ENCODE measurements around the gene FOXB1.
A peak's percentile ranks its signal among the peaks of the same experiment; 100 is the strongest.

The FOXB1 gene

GRCh38 chr15:60006203-60006862 is 2.2 kb downstream of the FOXB1 start:
- TF ChIP-seq CTCF (IDR thresholded peaks at IDR 0.05; ENCODE audit: control insufficient read depth, insufficient read depth, low read depth, low read length, missing control alignments) = no peak
- H3K4me3 ChIP-seq (ENCODE audit: control insufficient read depth, low read depth, low read length) = peak overlapping the region; percentile 47
- no peak for DNase-seq (ENCODE audit: low read depth)

- DNase-seq (ENCODE audit: low read depth) = no peak
- H3K4me3 ChIP-seq (ENCODE audit: control insufficient read depth, low read depth, low read length) = no peak overlapping the region; the same call in 1 of the 2 replicates
- TF ChIP-seq CTCF (IDR thresholded peaks at IDR 0.05; ENCODE audit: control insufficient read depth, insufficient read depth, low read depth, low read length, missing control alignments) = no peak
Measured at GRCh38 chr15:60006873-60007272, 2.8 kb downstream of the FOXB1 start.

GRCh38 chr15:60009124-60009960 is 5.2 kb downstream of the FOXB1 start:
- no peak overlapping the region for H3K4me3 ChIP-seq (ENCODE audit: control insufficient read depth, low read depth, low read length)
- TF ChIP-seq CTCF (IDR thresholded peaks at IDR 0.05; ENCODE audit: control insufficient read depth, insufficient read depth, low read depth, low read length, missing control alignments) = no peak
- no peak for DNase-seq (ENCODE audit: low read depth)

- H3K4me3 ChIP-seq (ENCODE audit: control insufficient read depth, low read depth, low read length) = no peak overlapping the region
- no peak for DNase-seq (ENCODE audit: low read depth)
- TF ChIP-seq CTCF (IDR thresholded peaks at IDR 0.05; ENCODE audit: control insufficient read depth, insufficient read depth, low read depth, low read length, missing control alignments) = no peak
Measured at GRCh38 chr15:60009980-60010732, 6.0 kb downstream of the FOXB1 start.

- DNase-seq (ENCODE audit: low read depth) = no peak
- H3K4me3 ChIP-seq (ENCODE audit: control insufficient read depth, low read depth, low read length) = no peak overlapping the region
- no peak for TF ChIP-seq CTCF (IDR thresholded peaks at IDR 0.05; ENCODE audit: control insufficient read depth, insufficient read depth, low read depth, low read length, missing control alignments)
Measured at GRCh38 chr15:60010858-60011257, 6.7 kb downstream of the FOXB1 start.

GRCh38 chr15:60012695-60013094 is 8.6 kb downstream of the FOXB1 start:
- no peak for DNase-seq (ENCODE audit: low read depth)
- H3K4me3 ChIP-seq (ENCODE audit: control insufficient read depth, low read depth, low read length) = no peak overlapping the region
- no peak for TF ChIP-seq CTCF (IDR thresholded peaks at IDR 0.05; ENCODE audit: control insufficient read depth, insufficient read depth, low read depth, low read length, missing control alignments)

All from AG09309 (cell line).